PC-9 (cell line): ENCODE data around the gene PARP4.

Source experiments
- CTCF ChIP-seq: fragments of 200-600 bp; sonication (generic); conservative IDR thresholded peaks from 2 replicates; pipeline ENCODE4 v1.6.1; 2017; ENCODE audit warnings: mixed run types, antibody characterized with exemption, mild to moderate bottlenecking, moderate library complexity
- EZH2 ChIP-seq: fragments of 200-600 bp; sonication (generic); IDR thresholded peaks from 2 replicates; pipeline ENCODE4 v1.8.0; 2017; ENCODE audit warnings: antibody characterized with exemption, low read depth

GRCh38 chr13:24505756-24506155 lies 6.8 kb downstream of the PARP4 start:
- TF ChIP-seq CTCF (no peak), EZH2 (no peak)
